K562 (cell line): Measurements from ENCODE around the gene HNRNPF. TPM values are rescaled to one million over a fixed set of nuclear protein-coding genes. Genes with fewer than 3 reads are reported as not detected.
A peak's percentile ranks its signal among the peaks of the same experiment; 100 is the strongest.

ENCODE experiments used
- ATF3 ChIP-seq, 2 experiments: fragments of 450-650 bp in 1 of 2; sonication (generic) in 1 of 2; formaldehyde crosslinking in 1 of 2; IDR thresholded peaks in 1 of 2; conservative IDR thresholded peaks in 1 of 2; 2 replicates each; pipeline versions ENCODE4 v1.6.1 to v1.8.1; 2016 to 2023; ENCODE audit warnings: mild to moderate bottlenecking in 2 of 2, moderate library complexity in 2 of 2, inconsistent platforms in 1 of 2, missing genetic modification reagents in 1 of 2
- CBX5 ChIP-seq: IDR thresholded peaks from 2 replicates; pipeline ENCODE4 v1.6.1; 2014; ENCODE audit warnings: low read depth, borderline replicate concordance
- CHD1 ChIP-seq: fragments of 200-600 bp; sonication (generic); IDR thresholded peaks from one replicate; pipeline ENCODE4 v1.6.1; 2012; ENCODE audit warnings: mild to moderate bottlenecking, moderate library complexity, low read length, inconsistent platforms
- CTBP1 ChIP-seq: fragments of 450-650 bp; IDR thresholded peaks from 2 replicates; pipeline ENCODE4 v1.6.1; 2016; ENCODE audit warnings: borderline replicate concordance
- HSF4 ChIP-seq: fragments of 250-450 bp; sonication (Bioruptor Pico); IDR thresholded peaks from 2 replicates; pipeline ENCODE4 v2.1.2; 2022; ENCODE audit warnings: mild to moderate bottlenecking, moderate library complexity, borderline replicate concordance
- IRF1 ChIP-seq: sonication (generic); formaldehyde crosslinking; IDR thresholded peaks from 2 replicates; pipeline ENCODE4 v1.8.0; 2022; ENCODE audit warnings: missing genetic modification reagents, mild to moderate bottlenecking, borderline replicate concordance
- JUNB ChIP-seq: fragments of 450-650 bp; formaldehyde crosslinking; conservative IDR thresholded peaks from 2 replicates; pipeline ENCODE4 v1.4.0; 2020; ENCODE audit warnings: mild to moderate bottlenecking
- MEF2D ChIP-seq: conservative IDR thresholded peaks from 2 replicates; pipeline ENCODE4 v1.6.1; 2016; ENCODE audit warnings: low read depth, missing genetic modification characterization, missing compliant biosample characterization
- MYC ChIP-seq, 2 experiments: fragments of 250-450 bp in 1 of 2; sonication (Bioruptor Pico) in 1 of 2; IDR thresholded peaks; 2 replicates each; pipeline versions ENCODE4 v1.5.1 to v1.6.1; 2012 to 2021; ENCODE audit warnings: low read depth in 2 of 2, borderline replicate concordance in 1 of 2, improper control_type of control experiment in 1 of 2, low read length in 1 of 2, mild to moderate bottlenecking in 1 of 2, moderate library complexity in 1 of 2
- NONO ChIP-seq, 2 experiments: fragments of 200-400 bp in 1 of 2; fragments of 450-650 bp in 1 of 2; formaldehyde crosslinking in 1 of 2; IDR thresholded peaks; 2 replicates each; pipeline ENCODE4 v1.6.1; 2017; ENCODE audit warnings: low read depth in 2 of 2, mild to moderate bottlenecking in 2 of 2, moderate library complexity in 2 of 2, low read length in 1 of 2
- PCBP2 ChIP-seq: fragments of 200-400 bp; formaldehyde crosslinking; IDR thresholded peaks from 2 replicates; pipeline ENCODE4 v1.6.1; 2018; ENCODE audit warnings: low read length, low read depth, mild to moderate bottlenecking, moderate library complexity; ENCODE audit not compliant: poor library complexity, severe bottlenecking
- SMARCC2 ChIP-seq: fragments of 450-650 bp; IDR thresholded peaks from 2 replicates; pipeline ENCODE4 v1.6.1; 2017; ENCODE audit warnings: antibody characterized with exemption, moderate library complexity, mild to moderate bottlenecking, low read depth
- SPI1 ChIP-seq: IDR thresholded peaks from 2 replicates; pipeline ENCODE4 v1.6.1; 2011; ENCODE audit warnings: low read depth, low read length, control low read depth, borderline replicate concordance
- STAT5B ChIP-seq: fragments of 250-450 bp; sonication (Bioruptor Pico); IDR thresholded peaks from 2 replicates; pipeline ENCODE4 v1.8.0; 2021; ENCODE audit warnings: mild to moderate bottlenecking, inconsistent platforms
- STAT6 ChIP-seq: sonication (generic); formaldehyde crosslinking; IDR thresholded peaks from 2 replicates; pipeline ENCODE4 v1.8.1; 2023; ENCODE audit warnings: mild to moderate bottlenecking, missing genetic modification reagents
- TEAD2 ChIP-seq: fragments of 450-650 bp; IDR thresholded peaks from 2 replicates; pipeline ENCODE4 v1.6.1; 2016; ENCODE audit warnings: missing genetic modification characterization, control low read depth, missing compliant biosample characterization
- ZBTB49 ChIP-seq: sonication (generic); formaldehyde crosslinking; IDR thresholded peaks from 2 replicates; pipeline ENCODE4 v1.8.0; 2022; ENCODE audit warnings: missing genetic modification reagents, mild to moderate bottlenecking, borderline replicate concordance
- ZNF79 ChIP-seq: fragments of 250-450 bp; sonication (Bioruptor Pico); IDR thresholded peaks from 2 replicates; pipeline ENCODE4 v1.4.0; 2020; ENCODE audit warnings: low read depth, mild to moderate bottlenecking, moderate library complexity
- polyA plus RNA-seq, 8 experiments: library from polyadenylated mRNA; depleted of rRNA in 4 of 8; stranded (reverse) in 5 of 8; unstranded in 3 of 8; fragments of >200 nt; fragmentation: Nextera tagmentation in 2 of 8; fragmentation: Illumina TruSeq in 1 of 8; extraction: Ambion mirVana in 2 of 8; extraction: Trizol in 1 of 8; gene quantifications; 2 replicates each; pipeline versions ENCODE4 v1.2.1 to v1.2.3, GENCODE V29; 2011 to 2014; ENCODE audit warnings: inconsistent platforms in 1 of 8, missing spikeins in 1 of 8
- total RNA-seq, 7 experiments: library from RNA; depleted of rRNA in 6 of 7; stranded (reverse); fragments of >200 nt in 6 of 7; fragmentation: Illumina TruSeq in 2 of 7; extraction: Trizol in 2 of 7; gene quantifications; 2 replicates each; pipeline versions ENCODE4 v1.2.1 to v1.2.3, GENCODE V29; 2011 to 2021; ENCODE audit warnings: low replicate concordance in 1 of 7

HNRNPF gene
- total and polyA plus RNA-seq, 9 of the 15 experiments (the other 6 are each of a cell fraction or from before 2014, with no cell fraction given), result 192 to 489 (median 416) TPM

GRCh38 chr10:43436291-43437140 is 27.5 kb upstream of the HNRNPF start, which contains the start of gene ZNF487 (continued):
- TF ChIP-seq ATF3 (IDR thresholded peaks at IDR 0.05) (peak; percentile 29), ATF3 (CRISPR knock-in tag; conservative IDR thresholded peaks at IDR 0.05) (peak; percentile 63; the same call in 1 of the 2 replicates), STAT5B (CRISPR knock-in tag) (no peak), CBX5 (peak; percentile 83), TEAD2 (tag) (no peak), HSF4 (no peak), PCBP2 (no peak), MYC (IDR thresholded peaks at IDR 0.05; ENCODE audit: low read depth, low read length) (peak; percentile 84), MYC (CRISPR knock-in tag; IDR thresholded peaks at IDR 0.05; ENCODE audit: borderline replicate concordance, low read depth) (peak; percentile 48; the same call in 1 of the 2 replicates), SMARCC2 (0 out of 2 replicates have a peak, but pooled peaks have one; percentile 23), NONO (IDR thresholded peaks at IDR 0.05; ENCODE audit: low read depth in 2 of 2, low read length in 1 of 2) (peak; percentile 39 to 85), CHD1 (peak; percentile 64), ZBTB49 (CRISPR knock-in tag) (0 out of 2 replicates have a peak, but pooled peaks have one; percentile 43), JUNB (CRISPR knock-in tag) (no peak), ZNF79 (CRISPR knock-in tag) (no peak), MEF2D (tag) (no peak; the same call in 1 of the 2 replicates), CTBP1 (peak; percentile 99), SPI1 (no peak), IRF1 (CRISPR knock-in tag) (no peak), STAT6 (CRISPR knock-in tag) (0 out of 2 replicates have a peak, but pooled peaks have one; percentile 60)
